RWPE2 (cell line): ENCODE data around the gene BPNT1.

Experiments
- ATAC-seq: fragments of 200-7000 bp; cut with Tn5 transposase; 3 replicates; pipeline ENCODE4 v1.9.1; 2021; ENCODE audit warnings: low read depth
- DNase-seq: peaks from one replicate; pipeline ENCODE4 v3.0.0-alpha.2; 2020; ENCODE audit warnings: low spot score
- H3K27ac ChIP-seq: fragments of 450-650 bp; 2 replicates; pipeline ENCODE4 v1.5.1; 2017; ENCODE audit warnings: mild to moderate bottlenecking; ENCODE audit not compliant: poor library complexity, severe bottlenecking
- H3K27me3 ChIP-seq: fragments of 250-450 bp; sonication (Bioruptor Pico); 2 replicates; pipeline ENCODE4 v1.5.1; 2021; ENCODE audit warnings: mild to moderate bottlenecking, moderate library complexity; ENCODE audit not compliant: insufficient read depth, poor library complexity, severe bottlenecking
- H3K36me3 ChIP-seq: fragments of 250-450 bp; sonication (Bioruptor Pico); 2 replicates; pipeline ENCODE4 v1.5.1; 2020; ENCODE audit warnings: low read depth, mild to moderate bottlenecking, moderate library complexity
- H3K4me1 ChIP-seq: fragments of 250-450 bp; sonication (Bioruptor Pico); 2 replicates; pipeline ENCODE4 v1.5.1; 2021; ENCODE audit warnings: mild to moderate bottlenecking, moderate library complexity; ENCODE audit not compliant: insufficient read depth, poor library complexity, severe bottlenecking
- H3K4me3 ChIP-seq: fragments of 250-450 bp; sonication (Bioruptor Pico); 2 replicates; pipeline ENCODE4 v1.5.1; 2021; ENCODE audit warnings: mild to moderate bottlenecking, moderate library complexity; ENCODE audit not compliant: severe bottlenecking
- H3K9me3 ChIP-seq: fragments of 250-450 bp; sonication (Bioruptor Pico); 2 replicates; pipeline ENCODE4 v1.5.1; 2021; ENCODE audit warnings: mild to moderate bottlenecking, moderate library complexity; ENCODE audit not compliant: severe bottlenecking
- CTCF ChIP-seq: fragments of 450-650 bp; IDR thresholded peaks from one replicate; pipeline ENCODE4 v1.5.1; 2017; ENCODE audit warnings: mild to moderate bottlenecking, moderate library complexity; ENCODE audit not compliant: poor library complexity, severe bottlenecking

The BPNT1 gene, protein sequence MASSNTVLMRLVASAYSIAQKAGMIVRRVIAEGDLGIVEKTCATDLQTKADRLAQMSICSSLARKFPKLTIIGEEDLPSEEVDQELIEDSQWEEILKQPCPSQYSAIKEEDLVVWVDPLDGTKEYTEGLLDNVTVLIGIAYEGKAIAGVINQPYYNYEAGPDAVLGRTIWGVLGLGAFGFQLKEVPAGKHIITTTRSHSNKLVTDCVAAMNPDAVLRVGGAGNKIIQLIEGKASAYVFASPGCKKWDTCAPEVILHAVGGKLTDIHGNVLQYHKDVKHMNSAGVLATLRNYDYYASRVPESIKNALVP

GRCh38 chr1:220089650-220090556 lies at the start of gene BPNT1:
BPNT1 (minus strand) TSS chr1:220089788; CDS start chr1:220079846, 9,942 bp downstream.
- DNase-seq (peak; percentile 80), ATAC-seq (peak; percentile 79)
- no peak within 1 kb of the TSS for H3K27ac ChIP-seq
- no peaks in the 10 kb centered on the region for H3K4me1 ChIP-seq
- no peaks in the 10 kb centered on the region for H3K9me3 ChIP-seq
- H3K4me3 ChIP-seq: peak within 1 kb of the TSS; percentile 49
- H3K36me3 ChIP-seq: no peaks in the 10 kb centered on the region
- H3K27me3 ChIP-seq: no peaks in the 10 kb centered on the region
- no peak for TF ChIP-seq CTCF

GRCh38 chr1:220137019-220137786 lies 47.6 kb upstream of the BPNT1 start:
- ATAC-seq (no peak), DNase-seq (no peak)
- TF ChIP-seq CTCF: no peak
- Histone ChIP-seq H3K27ac (no peak overlapping the region), H3K27me3 (no peaks in the 10 kb centered on the region), H3K9me3 (no peaks in the 10 kb centered on the region), H3K36me3 (peaks cover 12% of the 10 kb centered on the region), H3K4me1 (no peaks in the 10 kb centered on the region), H3K4me3 (no peak overlapping the region)

- Histone ChIP-seq H3K4me1 (no peaks in the 10 kb centered on the region), H3K27ac (no peak overlapping the region), H3K27me3 (no peaks in the 10 kb centered on the region), H3K4me3 (no peak overlapping the region), H3K9me3 (no peaks in the 10 kb centered on the region), H3K36me3 (peaks cover 12% of the 10 kb centered on the region)
- DNase-seq: no peak
- TF ChIP-seq CTCF: no peak
- no peak for ATAC-seq
Measured at GRCh38 chr1:220135755-220136154, 46.2 kb upstream of the BPNT1 start.

- DNase-seq: no peak
- H3K4me3 ChIP-seq: no peak overlapping the region
- H3K27ac ChIP-seq: no peak overlapping the region
- H3K36me3 ChIP-seq: peaks cover 6% of the 10 kb centered on the region
- TF ChIP-seq CTCF: no peak
- H3K4me1 ChIP-seq: no peaks in the 10 kb centered on the region
- no peaks in the 10 kb centered on the region for H3K27me3 ChIP-seq
- no peak for ATAC-seq
- no peaks in the 10 kb centered on the region for H3K9me3 ChIP-seq
Measured at GRCh38 chr1:220129479-220130210, 40.1 kb upstream of the BPNT1 start.
